ENCODE results near the gene PRR14L.

PRR14L gene

DNA sequence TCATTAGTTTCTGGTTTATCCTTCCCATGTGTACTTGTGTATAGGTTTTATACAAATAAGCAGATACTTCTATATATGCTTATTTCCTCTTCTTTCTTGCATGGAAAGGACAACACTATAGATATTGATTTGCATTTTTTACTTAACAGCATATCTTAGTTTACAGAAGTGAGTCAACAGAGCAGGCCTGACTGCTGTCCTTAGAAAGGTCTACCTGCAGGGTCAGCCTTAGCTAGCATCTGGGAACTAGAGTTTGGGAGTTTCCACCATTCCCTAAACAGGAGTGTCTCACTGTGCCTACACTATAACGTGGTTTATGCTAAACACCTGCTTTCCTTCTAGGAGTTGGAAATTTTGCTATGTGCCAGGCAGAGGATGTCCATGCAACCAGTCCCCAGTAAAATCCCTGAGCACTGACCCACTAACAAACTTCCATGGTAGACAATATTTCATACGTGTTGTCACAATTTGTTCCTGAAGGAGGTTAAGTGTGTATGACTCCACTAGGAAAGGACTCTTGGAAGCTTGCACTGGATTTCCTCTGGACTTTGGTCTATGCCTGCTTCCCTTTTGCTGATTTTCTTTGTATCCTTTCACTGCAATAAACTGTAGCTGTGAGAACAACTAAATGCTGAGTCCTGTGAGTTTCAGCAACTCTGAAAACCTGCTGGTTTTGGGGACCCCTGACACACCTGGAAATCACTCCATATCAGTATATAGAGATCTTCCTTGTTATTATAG is 17.7 kb downstream of the PRR14L start:
- Histone ChIP-seq H4K20me1 (ENCODE audit: insufficient read depth, low read length, poor library complexity, severe bottlenecking) (no peaks in the 10 kb centered on the region), H3K9ac (ENCODE audit: low read depth, low read length, poor library complexity, severe bottlenecking) (no peak overlapping the region), H3K4me1 (ENCODE audit: insufficient read depth, low read length, poor library complexity, severe bottlenecking) (no peaks in the 10 kb centered on the region), H3K79me2 (ENCODE audit: insufficient read depth, low read length) (peaks cover 23% of the 10 kb centered on the region; the same call in 1 of the 2 replicates), H3K27me3 (ENCODE audit: insufficient read depth, low read length, poor library complexity, severe bottlenecking) (no peaks in the 10 kb centered on the region), H2AFZ (ENCODE audit: low read length) (no peak overlapping the region), H3K9me3 (ENCODE audit: insufficient read depth, low read depth, low read length) (no peaks in the 10 kb centered on the region), H3F3A (ENCODE audit: low read depth) (no peaks in the 10 kb centered on the region), H3K9me2 (replicated peaks; ENCODE audit: low read depth, low read length) (no peaks in the 10 kb centered on the region), H3K4me2 (ENCODE audit: low read depth, low read length, poor library complexity, severe bottlenecking) (no peak overlapping the region), H3K4me3 (ENCODE audit: low read length, poor library complexity, severe bottlenecking) (no peak overlapping the region), H3K36me3 (ENCODE audit: insufficient read depth, low read length) (no peaks in the 10 kb centered on the region)
- TF ChIP-seq, protein P1, sequence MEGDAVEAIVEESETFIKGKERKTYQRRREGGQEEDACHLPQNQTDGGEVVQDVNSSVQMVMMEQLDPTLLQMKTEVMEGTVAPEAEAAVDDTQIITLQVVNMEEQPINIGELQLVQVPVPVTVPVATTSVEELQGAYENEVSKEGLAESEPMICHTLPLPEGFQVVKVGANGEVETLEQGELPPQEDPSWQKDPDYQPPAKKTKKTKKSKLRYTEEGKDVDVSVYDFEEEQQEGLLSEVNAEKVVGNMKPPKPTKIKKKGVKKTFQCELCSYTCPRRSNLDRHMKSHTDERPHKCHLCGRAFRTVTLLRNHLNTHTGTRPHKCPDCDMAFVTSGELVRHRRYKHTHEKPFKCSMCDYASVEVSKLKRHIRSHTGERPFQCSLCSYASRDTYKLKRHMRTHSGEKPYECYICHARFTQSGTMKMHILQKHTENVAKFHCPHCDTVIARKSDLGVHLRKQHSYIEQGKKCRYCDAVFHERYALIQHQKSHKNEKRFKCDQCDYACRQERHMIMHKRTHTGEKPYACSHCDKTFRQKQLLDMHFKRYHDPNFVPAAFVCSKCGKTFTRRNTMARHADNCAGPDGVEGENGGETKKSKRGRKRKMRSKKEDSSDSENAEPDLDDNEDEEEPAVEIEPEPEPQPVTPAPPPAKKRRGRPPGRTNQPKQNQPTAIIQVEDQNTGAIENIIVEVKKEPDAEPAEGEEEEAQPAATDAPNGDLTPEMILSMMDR (conservative IDR thresholded peaks at IDR 0.05; ENCODE audit: low read length) = no peak
- no peak for TF ChIP-seq EZH2phosphoT487 (IDR thresholded peaks at IDR 0.05; ENCODE audit: borderline replicate concordance)

DNA sequence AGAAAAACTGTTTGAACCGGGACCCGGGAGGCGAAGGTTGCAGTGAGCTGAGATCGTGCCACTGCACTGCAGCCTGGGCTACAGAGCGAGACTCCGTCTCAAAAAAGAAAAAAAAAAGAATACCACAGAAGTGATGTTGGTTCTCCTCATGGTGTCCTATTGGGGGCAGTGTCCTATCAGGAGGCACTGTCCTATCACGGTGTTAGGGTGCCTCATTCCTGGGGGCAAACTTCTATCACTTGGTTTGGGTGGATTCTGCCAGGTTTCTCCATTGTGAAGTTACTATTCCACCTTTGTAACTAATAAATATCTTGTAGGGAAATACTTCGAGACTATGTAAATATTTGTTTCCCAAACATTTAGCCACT is 19.6 kb downstream of the PRR14L start:
- H3K36me3 ChIP-seq (ENCODE audit: insufficient read depth, low read length) = peaks cover under 1% of the 10 kb centered on the region; the same call in 1 of the 2 replicates
- H3K79me2 ChIP-seq (ENCODE audit: insufficient read depth, low read length) = peaks cover 16% of the 10 kb centered on the region; the same call in 1 of the 2 replicates
- no peak overlapping the region for H3K4me3 ChIP-seq (ENCODE audit: low read length, poor library complexity, severe bottlenecking)
- no peak overlapping the region for H3K4me2 ChIP-seq (ENCODE audit: low read depth, low read length, poor library complexity, severe bottlenecking)
- no peaks in the 10 kb centered on the region for H3K9me2 ChIP-seq (replicated peaks; ENCODE audit: low read depth, low read length)
- no peak overlapping the region for H2AFZ ChIP-seq (ENCODE audit: low read length)
- no peak overlapping the region for H3K9ac ChIP-seq (ENCODE audit: low read depth, low read length, poor library complexity, severe bottlenecking)
- no peaks in the 10 kb centered on the region for H3K4me1 ChIP-seq (ENCODE audit: insufficient read depth, low read length, poor library complexity, severe bottlenecking)
- no peaks in the 10 kb centered on the region for H4K20me1 ChIP-seq (ENCODE audit: insufficient read depth, low read length, poor library complexity, severe bottlenecking)
- no peaks in the 10 kb centered on the region for H3F3A ChIP-seq (ENCODE audit: low read depth)
- TF ChIP-seq EZH2phosphoT487 (IDR thresholded peaks at IDR 0.05; ENCODE audit: borderline replicate concordance) = no peak
- TF ChIP-seq, protein P1 (conservative IDR thresholded peaks at IDR 0.05; ENCODE audit: low read length) = peak; percentile 47
- H3K27me3 ChIP-seq (ENCODE audit: insufficient read depth, low read length, poor library complexity, severe bottlenecking) = no peaks in the 10 kb centered on the region
- no peaks in the 10 kb centered on the region for H3K9me3 ChIP-seq (ENCODE audit: insufficient read depth, low read depth, low read length)

DNA sequence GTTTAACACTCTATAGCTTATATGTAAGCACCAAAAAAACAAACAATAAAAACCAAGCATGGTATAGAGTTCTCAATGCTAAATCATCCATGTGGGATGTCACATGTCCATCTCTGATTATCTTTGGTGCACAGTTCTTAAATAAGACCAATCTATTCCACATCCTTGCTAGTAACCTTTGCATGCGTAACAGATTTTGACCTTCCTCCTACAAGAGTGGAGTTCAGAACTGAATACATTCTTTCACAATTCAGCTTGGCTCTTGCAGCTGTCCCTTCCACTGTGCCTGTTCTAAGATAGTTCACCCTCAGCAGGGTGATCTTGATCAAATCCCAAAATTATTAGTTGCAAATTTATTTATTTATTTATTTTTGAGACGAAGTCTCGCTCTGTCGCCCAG is 21.1 kb downstream of the PRR14L start:
- Histone ChIP-seq H3K9me2 (replicated peaks; ENCODE audit: low read depth, low read length) (no peaks in the 10 kb centered on the region), H3K79me2 (ENCODE audit: insufficient read depth, low read length) (peaks cover 9% of the 10 kb centered on the region; the same call in 1 of the 2 replicates), H3K9ac (ENCODE audit: low read depth, low read length, poor library complexity, severe bottlenecking) (no peak overlapping the region), H3K4me2 (ENCODE audit: low read depth, low read length, poor library complexity, severe bottlenecking) (no peak overlapping the region), H2AFZ (ENCODE audit: low read length) (no peak overlapping the region), H3K27me3 (ENCODE audit: insufficient read depth, low read length, poor library complexity, severe bottlenecking) (no peaks in the 10 kb centered on the region), H3K9me3 (ENCODE audit: insufficient read depth, low read depth, low read length) (no peaks in the 10 kb centered on the region), H3K4me1 (ENCODE audit: insufficient read depth, low read length, poor library complexity, severe bottlenecking) (no peaks in the 10 kb centered on the region), H4K20me1 (ENCODE audit: insufficient read depth, low read length, poor library complexity, severe bottlenecking) (no peaks in the 10 kb centered on the region), H3F3A (ENCODE audit: low read depth) (no peaks in the 10 kb centered on the region), H3K4me3 (ENCODE audit: low read length, poor library complexity, severe bottlenecking) (no peak overlapping the region), H3K36me3 (ENCODE audit: insufficient read depth, low read length) (peaks cover 12% of the 10 kb centered on the region; the same call in 1 of the 2 replicates)
- TF ChIP-seq, protein P1 (conservative IDR thresholded peaks at IDR 0.05; ENCODE audit: low read length) = no peak
- TF ChIP-seq EZH2phosphoT487 (IDR thresholded peaks at IDR 0.05; ENCODE audit: borderline replicate concordance) = no peak

Measured in Loucy (cell line).